Left kidney (tissue), 8 donors: ENCODE measurements around the gene UBAP2. TPM values are rescaled to one million over a fixed set of nuclear protein-coding genes. Genes with fewer than 3 reads are reported as not detected.
A peak's percentile ranks its signal among the peaks of the same experiment; 100 is the strongest.

Experiments
- DNase-seq: peaks from one replicate; pipeline ENCODE4 v3.0.0-alpha.2; 2013
- long read RNA-seq, 8 donors: transcript quantifications; one replicate each; lab custom pipeline, GENCODE V29; 2026
- polyA plus RNA-seq: library from polyadenylated mRNA; unstranded; fragments of 120-200 nt; gene quantifications from one replicate; pipeline ENCODE4 v1.2.1, GENCODE V29; 2013; ENCODE audit not compliant: insufficient read length

Gene UBAP2, protein sequence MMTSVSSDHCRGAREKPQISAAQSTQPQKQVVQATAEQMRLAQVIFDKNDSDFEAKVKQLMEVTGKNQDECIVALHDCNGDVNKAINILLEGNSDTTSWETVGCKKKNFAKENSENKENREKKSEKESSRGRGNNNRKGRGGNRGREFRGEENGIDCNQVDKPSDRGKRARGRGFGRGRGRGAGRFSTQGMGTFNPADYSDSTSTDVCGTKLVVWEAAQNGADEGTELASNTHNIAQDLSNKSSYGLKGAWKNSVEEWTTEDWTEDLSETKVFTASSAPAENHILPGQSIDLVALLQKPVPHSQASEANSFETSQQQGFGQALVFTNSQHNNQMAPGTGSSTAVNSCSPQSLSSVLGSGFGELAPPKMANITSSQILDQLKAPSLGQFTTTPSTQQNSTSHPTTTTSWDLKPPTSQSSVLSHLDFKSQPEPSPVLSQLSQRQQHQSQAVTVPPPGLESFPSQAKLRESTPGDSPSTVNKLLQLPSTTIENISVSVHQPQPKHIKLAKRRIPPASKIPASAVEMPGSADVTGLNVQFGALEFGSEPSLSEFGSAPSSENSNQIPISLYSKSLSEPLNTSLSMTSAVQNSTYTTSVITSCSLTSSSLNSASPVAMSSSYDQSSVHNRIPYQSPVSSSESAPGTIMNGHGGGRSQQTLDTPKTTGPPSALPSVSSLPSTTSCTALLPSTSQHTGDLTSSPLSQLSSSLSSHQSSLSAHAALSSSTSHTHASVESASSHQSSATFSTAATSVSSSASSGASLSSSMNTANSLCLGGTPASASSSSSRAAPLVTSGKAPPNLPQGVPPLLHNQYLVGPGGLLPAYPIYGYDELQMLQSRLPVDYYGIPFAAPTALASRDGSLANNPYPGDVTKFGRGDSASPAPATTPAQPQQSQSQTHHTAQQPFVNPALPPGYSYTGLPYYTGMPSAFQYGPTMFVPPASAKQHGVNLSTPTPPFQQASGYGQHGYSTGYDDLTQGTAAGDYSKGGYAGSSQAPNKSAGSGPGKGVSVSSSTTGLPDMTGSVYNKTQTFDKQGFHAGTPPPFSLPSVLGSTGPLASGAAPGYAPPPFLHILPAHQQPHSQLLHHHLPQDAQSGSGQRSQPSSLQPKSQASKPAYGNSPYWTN
- polyA plus RNA-seq, result 49.4 TPM
- long read RNA-seq, donor 1, partial matches to known transcripts, result 41 of 55 reads
- long read RNA-seq, donor 1, other reads (novel, unspliced or antisense), result 13 of 55 reads
- long read RNA-seq, donor 2, partial matches to known transcripts, result 9 of 9 reads
- long read RNA-seq, donor 2, other reads (novel, unspliced or antisense), result 0 of 9 reads
- long read RNA-seq, donor 3, full-length matches to known transcripts, result 2 of 2 reads
- long read RNA-seq, donor 3, partial matches to known transcripts, result 0 of 2 reads
- long read RNA-seq, donor 3, other reads (novel, unspliced or antisense), result 0 of 2 reads
- long read RNA-seq, donor 4, result 0 reads
- long read RNA-seq, donor 5, full-length matches to known transcripts, result 1 of 19 reads
- long read RNA-seq, donor 5, partial matches to known transcripts, result 18 of 19 reads
- long read RNA-seq, donor 5, other reads (novel, unspliced or antisense), result 0 of 19 reads
- long read RNA-seq, donor 6, result 0 reads
- long read RNA-seq, donor 7, full-length matches to known transcripts, result 1 of 10 reads
- long read RNA-seq, donor 7, partial matches to known transcripts, result 9 of 10 reads
- long read RNA-seq, donor 7, other reads (novel, unspliced or antisense), result 0 of 10 reads
- long read RNA-seq, donor 8, result 0 reads

DNA sequence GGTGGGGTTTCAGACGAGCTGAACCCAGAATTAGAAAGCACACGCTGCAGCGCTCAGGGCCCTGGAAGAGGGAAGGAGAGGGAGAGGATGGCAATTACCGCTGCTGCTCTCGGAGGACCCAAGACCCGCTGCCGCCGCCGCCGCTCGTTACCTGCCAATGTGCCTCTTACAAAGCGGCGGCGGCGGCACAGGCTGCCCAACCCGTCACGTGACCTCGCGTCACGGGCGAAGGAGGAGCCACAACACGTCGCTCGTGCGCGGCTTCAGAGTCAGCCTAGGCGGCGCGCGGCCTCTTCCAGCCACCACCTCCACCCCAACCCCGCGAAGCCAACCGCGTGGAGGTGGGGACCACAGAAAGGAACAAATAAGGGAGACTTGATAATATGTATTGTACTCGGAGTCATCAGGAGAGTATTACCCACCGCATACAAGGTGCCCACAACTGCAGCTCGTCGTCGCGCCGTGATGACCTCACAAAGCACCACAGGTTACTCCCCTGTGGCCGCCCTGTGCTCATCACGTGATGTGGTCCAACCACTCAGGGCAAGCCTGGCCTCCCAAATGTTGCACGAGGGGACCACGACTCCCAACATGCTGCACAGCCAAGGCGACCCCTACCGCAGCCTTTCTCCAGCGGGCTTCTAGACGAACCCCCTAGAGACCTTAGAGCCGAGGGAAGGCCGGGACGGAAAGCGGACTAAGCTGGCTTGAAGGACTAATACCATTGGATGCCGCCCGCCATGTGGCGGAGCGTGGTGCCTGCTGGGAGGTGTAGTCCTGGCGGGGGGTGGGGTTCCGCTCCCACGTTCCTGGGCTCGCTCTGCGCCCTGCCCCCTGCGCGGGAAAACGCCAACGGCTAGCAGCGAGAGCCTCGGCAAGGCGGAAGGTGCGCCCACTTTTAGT lies at the start of gene UBAP2:
TSS of gene UBAP2 (minus strand) at position 161 of the 903 bp plus-strand sequence. CDS start 31,739 bp downstream, outside the sequence.
- peak; percentile 98 for DNase-seq

DNA sequence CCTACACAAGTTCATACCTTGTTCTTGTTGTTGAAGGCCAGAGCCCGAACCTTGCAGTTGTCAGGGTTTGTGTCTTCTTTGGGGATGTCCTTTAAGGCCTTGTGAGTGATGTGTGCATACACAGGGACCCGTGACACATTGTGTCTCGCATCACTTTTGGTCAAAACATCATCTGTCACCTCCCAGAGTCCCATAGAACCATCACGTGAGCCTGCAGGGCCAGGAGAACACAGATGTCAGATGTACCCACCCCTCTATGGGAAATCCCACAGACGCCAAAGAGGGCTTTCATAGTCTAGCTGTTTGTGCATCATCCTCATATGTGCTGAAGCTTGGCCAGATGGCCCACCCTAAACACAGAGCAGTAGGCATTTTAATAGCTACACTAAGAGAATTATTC lies 49.6 kb upstream of the UBAP2 start:
- DNase-seq, result no peak

DNA sequence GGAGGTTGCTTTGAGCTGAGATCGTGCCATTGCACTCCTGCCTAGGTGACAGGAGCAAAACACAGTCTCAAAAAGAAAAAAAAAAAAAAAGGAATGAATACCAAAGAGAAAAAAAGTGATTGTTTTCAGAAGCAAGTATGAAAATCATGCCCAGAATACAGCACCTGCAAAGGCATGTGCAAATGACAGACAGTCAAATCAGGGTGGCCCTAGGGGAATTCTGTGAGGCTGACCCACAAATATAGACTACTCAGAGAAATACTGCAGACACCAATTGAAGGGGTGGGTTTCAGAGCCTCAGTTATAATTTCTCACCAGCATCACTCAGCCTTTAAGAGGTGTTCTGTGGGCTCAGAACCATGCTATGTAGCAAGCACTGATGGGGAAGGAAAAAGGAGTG lies 49.2 kb upstream of the UBAP2 start:
- no peak for DNase-seq

DNA sequence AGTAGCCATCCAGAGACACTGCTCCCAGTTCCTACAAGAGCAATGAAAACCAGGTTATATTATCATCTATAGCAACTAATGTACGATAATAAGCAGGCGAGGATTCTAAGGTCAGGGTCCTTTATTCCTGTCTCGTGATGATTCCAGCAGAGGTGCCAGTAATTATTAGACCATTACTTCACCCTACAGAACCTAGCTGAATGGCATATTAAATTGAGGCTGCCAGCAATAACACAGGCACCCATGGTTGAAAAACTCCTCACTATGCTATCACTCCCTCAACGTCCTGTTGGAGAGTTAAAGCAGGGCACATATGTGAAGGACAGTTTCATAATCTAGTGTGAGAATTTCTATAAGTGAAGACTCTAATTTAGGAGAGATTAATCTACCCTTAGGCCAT lies 48.1 kb upstream of the UBAP2 start:
- no peak for DNase-seq

DNA sequence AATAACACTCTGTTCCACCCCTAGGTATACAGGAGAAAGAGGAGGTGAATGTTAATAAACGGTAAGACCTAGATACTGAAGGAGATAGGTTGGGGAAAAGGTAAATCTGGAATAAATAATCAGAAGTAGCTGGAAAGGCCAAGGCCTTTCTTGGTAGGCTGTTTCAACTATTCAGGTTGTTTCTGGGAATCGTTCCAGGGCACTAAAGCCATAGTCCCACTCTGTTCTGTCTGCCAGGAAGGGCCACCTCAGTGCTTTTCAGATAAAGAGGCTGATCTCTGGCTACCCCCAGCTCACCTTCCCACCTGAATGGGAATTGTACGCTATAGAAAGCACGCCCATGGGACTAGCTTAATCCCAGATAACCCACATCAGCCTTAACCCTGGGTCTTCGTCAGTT lies 44.9 kb upstream of the UBAP2 start:
- DNase-seq, result no peak

DNA sequence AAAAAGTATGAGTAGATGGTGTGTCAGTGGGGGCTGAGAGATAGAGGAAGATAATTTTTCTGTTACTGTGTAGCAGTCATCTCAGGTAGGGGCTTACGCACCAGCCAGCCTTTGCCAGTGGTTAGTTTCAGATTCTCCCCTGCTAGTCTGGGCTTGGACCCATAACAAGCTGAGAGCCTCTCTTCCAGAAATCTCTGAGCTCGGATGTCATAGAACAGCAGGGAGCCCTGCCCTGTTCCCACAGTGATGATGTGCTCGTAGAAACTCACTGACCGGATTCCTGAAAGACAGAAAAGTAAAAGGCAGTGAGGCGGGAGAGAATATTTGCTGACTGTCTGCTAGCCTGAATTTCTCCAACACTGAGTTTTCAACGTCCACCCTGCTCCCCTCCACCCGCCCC lies 40.6 kb upstream of the UBAP2 start:
- DNase-seq, result no peak

DNA sequence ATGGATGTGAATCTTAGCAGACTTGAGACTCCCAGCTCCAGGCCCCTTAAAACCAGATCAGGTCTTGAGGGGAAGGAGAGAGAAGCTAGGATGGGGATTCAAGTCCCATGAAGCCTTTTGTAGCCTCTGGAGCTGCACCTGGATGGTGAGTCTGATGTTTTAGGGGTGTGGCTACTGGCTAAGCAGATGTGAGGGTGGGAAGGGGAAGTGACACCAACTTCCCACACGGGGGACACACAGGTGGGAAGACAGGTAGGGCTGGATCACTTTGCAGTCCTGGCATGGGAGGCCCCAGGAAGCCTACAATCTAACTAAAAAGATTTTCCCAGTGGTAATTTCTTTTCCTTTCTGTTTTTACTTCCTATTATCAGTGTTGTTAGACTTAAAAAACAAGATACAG lies 38.7 kb upstream of the UBAP2 start:
- DNase-seq, result no peak

DNA sequence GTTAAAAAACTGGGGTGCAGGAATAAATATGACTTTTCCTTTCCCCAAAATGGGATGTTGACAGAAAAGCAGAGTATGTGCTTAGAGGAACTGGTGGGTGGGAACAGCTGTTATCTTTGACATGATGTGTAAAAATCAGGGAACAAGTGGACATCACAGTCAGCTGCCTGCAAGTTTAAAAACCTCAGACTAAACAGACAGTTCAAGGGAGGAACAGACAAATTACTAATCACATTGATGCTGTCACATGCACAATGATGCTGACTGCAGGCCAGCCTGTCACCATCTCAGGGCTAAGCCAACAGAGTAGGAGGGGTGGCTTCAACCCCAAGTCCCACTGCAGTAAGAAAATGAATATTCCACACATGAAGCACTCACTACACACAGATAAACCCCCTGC lies 38.2 kb upstream of the UBAP2 start:
- no peak for DNase-seq

DNA sequence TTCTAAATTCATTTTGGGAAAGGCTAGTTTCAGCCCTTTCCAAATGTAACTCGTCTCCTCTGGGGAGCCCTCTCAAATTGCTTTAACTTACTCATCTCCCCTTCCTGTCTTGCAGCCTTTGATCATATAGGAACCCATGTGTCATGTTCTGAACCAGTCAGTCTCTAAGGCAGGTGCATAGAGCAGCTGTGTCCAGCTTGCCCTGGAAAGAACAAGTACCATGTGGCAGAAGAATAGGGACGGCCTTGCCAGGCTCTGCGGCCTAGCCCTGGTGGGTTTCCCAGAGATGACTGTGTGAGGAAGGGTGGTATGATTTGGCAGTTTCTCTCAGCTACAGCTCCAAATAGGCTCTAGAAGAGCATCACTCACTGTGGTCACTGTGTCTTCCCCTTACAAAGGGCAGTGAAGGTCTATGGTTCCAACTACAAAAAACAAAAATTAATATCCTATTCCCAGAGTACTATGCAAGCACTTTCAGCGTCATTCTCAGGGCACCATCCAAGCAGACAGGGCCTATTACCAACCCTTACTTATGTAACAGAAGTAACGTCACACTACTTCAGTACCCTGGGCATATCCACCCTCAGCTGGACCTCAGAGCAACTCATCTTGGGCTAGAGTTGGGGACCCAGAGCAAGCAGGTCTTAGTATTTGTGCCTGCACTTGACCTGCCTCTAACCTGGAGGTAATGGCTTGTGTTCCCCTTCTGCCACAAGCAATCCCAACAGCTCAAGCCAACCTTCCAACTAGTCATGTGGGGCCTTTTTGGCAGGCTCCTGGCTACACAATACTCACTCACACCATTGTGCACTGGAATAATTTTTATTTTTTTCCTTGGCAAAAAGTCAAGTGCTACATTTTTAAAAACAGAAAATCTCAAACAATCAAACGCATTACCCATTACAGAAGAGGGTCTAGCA lies 37.2 kb upstream of the UBAP2 start:
- no peak for DNase-seq

DNA sequence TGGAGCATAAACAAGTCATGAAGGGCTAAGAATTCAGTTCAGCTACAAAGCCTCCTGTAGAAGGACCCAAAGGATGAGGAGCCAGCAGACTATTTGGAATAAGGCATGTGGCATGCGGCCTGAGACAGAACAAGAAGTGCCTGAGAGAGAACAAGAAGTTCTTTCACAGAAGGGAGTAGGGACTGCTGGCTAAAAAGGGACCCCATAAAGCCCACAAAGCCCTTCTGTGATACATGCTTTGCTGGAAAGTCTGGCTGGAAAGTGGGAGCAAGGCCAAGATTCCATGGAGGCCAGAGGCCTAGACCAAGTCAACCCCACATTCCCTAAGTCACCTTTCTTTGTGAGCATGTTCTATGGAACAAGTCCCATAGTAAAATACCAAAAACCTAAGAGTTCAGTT lies 35.9 kb upstream of the UBAP2 start:
- no peak for DNase-seq

DNA sequence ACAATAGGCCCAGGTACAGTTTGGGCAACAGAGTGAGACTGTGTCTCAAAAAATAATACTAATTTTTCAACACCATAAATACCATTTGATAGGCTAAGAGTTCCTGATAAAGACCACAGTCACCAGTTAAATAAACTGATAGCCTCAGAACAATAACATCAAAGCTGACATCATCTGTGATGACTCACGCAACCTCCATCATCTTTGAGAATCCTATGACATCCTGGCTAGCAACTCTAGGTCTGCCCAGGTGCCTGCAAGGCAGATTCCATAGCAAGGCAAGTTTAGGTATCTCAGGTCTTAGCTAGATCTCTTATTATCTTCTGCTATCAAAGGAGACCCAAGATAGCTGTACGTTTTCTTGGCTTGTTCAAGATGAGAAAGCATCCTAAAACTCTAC lies 30.5 kb upstream of the UBAP2 start:
- no peak for DNase-seq

DNA sequence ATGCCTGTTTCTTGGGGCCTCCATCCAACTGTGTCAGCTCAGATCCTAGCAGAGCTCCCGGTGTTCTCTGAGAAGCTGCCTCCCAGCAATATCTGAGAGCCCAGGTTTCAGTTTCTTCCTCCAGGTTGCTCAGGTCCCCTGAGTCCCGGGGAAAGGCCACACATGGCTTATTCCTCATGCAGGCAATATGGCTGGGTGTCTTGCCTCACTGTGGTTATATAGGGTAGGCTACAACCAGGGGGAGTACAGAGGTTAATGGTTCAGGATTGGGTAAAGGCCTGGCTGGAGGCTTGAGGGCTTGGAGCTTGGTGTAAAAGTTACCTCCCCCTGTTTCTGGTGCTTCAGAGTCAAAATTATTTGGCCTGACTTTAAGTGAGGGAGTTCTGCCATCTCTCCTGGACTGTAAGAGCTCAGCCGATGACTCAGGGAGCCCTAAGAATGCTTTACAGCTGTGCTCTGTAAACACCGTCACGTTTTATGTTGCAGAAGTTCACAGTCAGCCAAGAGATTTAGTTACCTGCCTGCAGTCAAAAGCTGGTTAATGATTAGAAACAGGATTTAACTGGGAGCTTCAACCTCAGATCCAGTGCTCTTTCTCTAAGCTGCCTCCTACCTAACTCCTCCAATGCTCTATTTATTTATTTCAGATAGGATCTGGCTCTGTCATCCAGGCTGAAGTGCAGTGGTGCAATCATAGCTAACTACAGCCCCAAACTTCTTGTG lies 24.3 kb upstream of the UBAP2 start:
- peak; percentile 78 for DNase-seq

DNA sequence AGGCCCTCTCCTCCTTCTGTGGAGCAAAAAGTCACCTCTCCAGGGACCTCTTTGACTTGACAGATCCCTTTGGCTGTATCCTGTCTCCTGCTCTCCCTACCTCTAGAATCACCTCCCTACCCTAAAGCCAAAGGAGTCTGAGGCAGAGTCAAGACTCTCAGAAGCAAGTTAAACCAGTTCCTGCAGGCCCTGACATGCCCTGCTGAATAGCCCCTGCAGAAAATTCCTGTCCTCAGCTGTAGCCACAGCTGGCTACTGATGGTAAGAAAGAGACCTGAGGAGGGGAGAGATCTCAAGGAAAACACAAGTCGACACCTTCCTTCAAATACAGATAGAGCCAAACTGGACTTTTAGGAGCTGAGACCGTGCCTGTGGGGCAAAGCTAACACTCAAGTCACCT lies 23.7 kb upstream of the UBAP2 start:
- DNase-seq, result no peak

DNA sequence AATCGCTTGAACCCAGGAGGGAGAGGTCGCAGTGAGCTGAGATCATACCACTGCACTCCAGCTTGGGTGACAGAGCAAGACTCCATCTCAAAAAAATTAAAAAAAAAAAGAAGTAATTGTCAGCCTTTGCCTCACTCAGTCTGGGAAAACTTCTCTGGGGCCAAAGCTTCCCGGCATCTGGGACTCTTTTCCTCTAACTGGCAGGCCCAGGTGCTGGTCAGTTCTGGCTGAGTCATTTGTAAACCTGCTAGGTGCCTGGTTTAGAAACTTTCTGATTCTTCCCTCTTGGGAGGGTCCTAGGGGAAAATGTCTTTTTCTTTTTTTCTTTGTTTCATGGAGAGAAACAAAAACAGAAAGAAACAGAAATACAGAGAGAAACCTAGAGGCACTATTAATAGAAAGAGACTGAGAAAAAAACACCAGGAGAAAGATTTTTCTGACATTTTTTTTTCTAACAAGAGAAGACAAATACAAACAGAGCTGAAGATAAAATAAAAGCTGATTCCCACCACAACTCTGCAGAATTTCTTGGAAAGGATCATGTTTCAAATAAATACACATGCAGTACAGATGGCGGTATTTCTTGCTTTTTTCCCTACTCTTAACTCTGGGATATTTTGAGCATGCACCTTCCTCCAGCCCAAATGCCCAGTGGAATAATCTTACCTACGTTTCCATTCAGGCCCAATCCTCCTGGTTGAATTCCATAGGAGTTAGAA lies 22.1 kb upstream of the UBAP2 start:
- DNase-seq, result no peak

DNA sequence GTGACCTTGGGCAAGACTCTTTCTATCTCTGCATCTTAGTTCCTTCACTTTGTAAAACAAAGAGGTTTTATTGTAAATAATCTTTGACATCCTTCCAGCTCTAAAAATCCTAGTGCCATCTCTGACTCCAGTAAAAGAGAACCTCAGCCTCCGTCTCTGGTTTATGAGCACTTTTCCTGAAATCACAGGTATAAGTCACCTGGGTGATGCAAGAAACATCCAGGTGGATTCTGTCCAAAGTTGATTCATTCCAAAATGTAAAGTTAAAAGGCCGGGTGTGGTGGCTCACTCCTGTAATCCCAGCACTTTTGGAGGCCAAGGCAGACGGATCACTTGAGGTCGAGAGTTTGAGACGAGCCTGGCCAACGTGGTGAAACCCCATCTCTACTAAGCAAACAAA lies 21.1 kb upstream of the UBAP2 start:
- no peak for DNase-seq

DNA sequence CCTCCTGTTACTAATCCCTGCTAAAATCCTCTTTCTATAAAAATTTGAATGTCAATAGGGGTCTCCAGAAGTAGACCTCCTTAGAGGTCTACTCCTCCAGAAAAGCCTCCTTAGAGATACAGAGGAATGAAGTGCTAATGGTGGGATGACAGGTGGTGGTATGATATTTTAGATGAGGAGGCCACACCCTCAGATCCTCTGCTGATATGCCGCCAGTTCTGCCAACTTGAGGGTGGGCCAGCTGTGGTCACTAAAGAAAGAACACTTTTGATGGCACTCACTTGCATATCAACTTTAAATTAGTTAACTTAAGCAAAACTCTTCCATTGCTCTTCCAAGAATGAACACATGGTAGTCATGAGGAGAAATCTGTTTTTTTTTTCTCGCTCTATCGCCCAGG lies 16.9 kb upstream of the UBAP2 start:
- no peak for DNase-seq

DNA sequence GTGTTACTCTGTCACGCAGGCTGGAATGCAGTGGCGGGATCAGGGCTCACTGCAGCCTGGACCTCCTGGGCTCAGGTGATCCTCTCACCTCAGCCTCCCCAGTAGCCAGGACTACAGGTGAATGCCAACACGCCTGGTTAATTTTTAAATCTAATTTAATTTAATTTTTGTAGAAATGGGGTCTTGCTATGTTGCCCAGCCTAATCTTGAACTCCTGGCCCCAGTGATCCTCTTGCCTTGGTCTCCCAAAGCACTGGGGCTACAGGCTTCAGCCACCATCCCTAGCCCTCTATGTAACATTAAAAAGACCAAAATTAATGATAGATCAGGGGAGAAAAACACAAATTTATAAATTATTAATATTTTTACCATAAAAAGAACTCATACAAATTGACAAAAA lies 11.3 kb upstream of the UBAP2 start:
- no peak for DNase-seq

DNA sequence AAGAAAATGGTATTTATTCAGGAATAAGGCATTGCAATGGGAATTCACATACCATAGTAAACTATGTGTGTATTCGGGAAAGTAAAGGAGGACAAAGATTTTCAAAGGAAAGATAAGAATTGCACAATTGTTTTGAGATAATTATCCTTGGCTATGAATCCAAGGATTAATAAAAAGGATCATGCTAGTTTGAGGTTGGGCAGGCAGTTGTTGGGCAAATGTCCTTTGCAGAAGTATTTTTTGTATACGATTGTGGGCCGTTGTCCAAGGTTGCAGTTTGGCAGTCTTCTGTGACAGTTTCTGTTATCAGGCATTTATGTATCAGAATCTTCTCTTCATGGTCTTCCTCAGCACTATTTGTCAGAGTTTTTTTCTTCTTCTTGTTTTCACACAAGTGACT lies 10.6 kb upstream of the UBAP2 start:
- no peak for DNase-seq
